Stomach (tissue), 4 donors: ENCODE data around the gene COQ3.

Source experiments
- CTCF ChIP-seq, 7 experiments: fragments of 450-650 bp in 4 of 7; fragments of 200-600 bp in 3 of 7; sonication (generic) in 3 of 7; IDR thresholded peaks; one replicate each; pipeline ENCODE4 v1.5.1; 2016 to 2019; ENCODE audit warnings: antibody characterized with exemption in 7 of 7, control low read depth in 2 of 7, mild to moderate bottlenecking in 1 of 7
- EP300 ChIP-seq: sonication (generic); formaldehyde crosslinking; IDR thresholded peaks from one replicate; pipeline ENCODE4 v1.6.1; 2017; ENCODE audit warnings: antibody characterized with exemption
- POLR2AphosphoS5 ChIP-seq, 3 donors: sonication (generic); formaldehyde crosslinking; IDR thresholded peaks; one replicate each; pipeline ENCODE4 v1.6.1; 2016; ENCODE audit warnings: antibody characterized with exemption in 3 of 3

GRCh38 chr6:99331531-99331930 lies 62.5 kb downstream of the COQ3 start:
- TF ChIP-seq CTCF (IDR thresholded peaks at IDR 0.05) (no peak), POLR2AphosphoS5 (IDR thresholded peaks at IDR 0.05) (no peak), EP300 (no peak)
